ENCODE measurements around the gene GZMA.

- TF ChIP-seq CTCF (IDR thresholded peaks at IDR 0.05) (no peak), POLR2A (IDR thresholded peaks at IDR 0.05; ENCODE audit: low read depth) (no peak)
Measured at GRCh38 chr5:55108661-55109060, 6.2 kb downstream of the GZMA start.

Data from esophagus muscularis mucosa (tissue), 3 donors.